Astrocyte (in vitro differentiated cells and primary cell): ENCODE results near the gene PRDM15.

ENCODE experiments used
- CTCF ChIP-seq: IDR thresholded peaks from 2 replicates; pipeline ENCODE4 v1.5.1; 2011; ENCODE audit warnings: low read depth, mild to moderate bottlenecking, inconsistent platforms, low read length, moderate library complexity; ENCODE audit not compliant: insufficient read depth
- EZH2 ChIP-seq: IDR thresholded peaks from 2 replicates; pipeline ENCODE4 v1.6.1; 2012; ENCODE audit warnings: mild to moderate bottlenecking, low read length, inconsistent platforms; ENCODE audit not compliant: insufficient read depth

GRCh38 chr21:41843584-41843983, 35.6 kb downstream of the PRDM15 start:
- no peak for TF ChIP-seq CTCF
- TF ChIP-seq EZH2, result no peak
